A549 (cell line): ENCODE data around the gene RHOB.

Source experiments
- EP300 ChIP-seq, 2 experiments: fragments of >200 bp; sonication (Bioruptor Twin); formaldehyde crosslinking; IDR thresholded peaks; 2 replicates in 1 of 2; 3 replicates in 1 of 2; pipeline ENCODE4 v1.6.1; 2016 to 2017
- KDM5A ChIP-seq: fragments of 200-600 bp; sonication (generic); IDR thresholded peaks from 2 replicates; pipeline ENCODE4 v1.6.1; 2016; ENCODE audit warnings: antibody characterized with exemption, mild to moderate bottlenecking
- MYC ChIP-seq: IDR thresholded peaks from 2 replicates; pipeline ENCODE4 v1.6.1; 2012; ENCODE audit warnings: mild to moderate bottlenecking, inconsistent platforms, low read length, improper control_type of control experiment, borderline replicate concordance
- ZFP36 ChIP-seq: fragments of 450-650 bp; IDR thresholded peaks from 2 replicates; pipeline ENCODE4 v1.6.1; 2014; ENCODE audit warnings: borderline replicate concordance; ENCODE audit not compliant: partially characterized antibody
- TF ChIP-seq, protein P1 (sequence below): fragments of >200 bp; sonication (Bioruptor Twin); formaldehyde crosslinking; IDR thresholded peaks from 3 replicates; pipeline ENCODE4 v1.5.1; 2016

DNA sequence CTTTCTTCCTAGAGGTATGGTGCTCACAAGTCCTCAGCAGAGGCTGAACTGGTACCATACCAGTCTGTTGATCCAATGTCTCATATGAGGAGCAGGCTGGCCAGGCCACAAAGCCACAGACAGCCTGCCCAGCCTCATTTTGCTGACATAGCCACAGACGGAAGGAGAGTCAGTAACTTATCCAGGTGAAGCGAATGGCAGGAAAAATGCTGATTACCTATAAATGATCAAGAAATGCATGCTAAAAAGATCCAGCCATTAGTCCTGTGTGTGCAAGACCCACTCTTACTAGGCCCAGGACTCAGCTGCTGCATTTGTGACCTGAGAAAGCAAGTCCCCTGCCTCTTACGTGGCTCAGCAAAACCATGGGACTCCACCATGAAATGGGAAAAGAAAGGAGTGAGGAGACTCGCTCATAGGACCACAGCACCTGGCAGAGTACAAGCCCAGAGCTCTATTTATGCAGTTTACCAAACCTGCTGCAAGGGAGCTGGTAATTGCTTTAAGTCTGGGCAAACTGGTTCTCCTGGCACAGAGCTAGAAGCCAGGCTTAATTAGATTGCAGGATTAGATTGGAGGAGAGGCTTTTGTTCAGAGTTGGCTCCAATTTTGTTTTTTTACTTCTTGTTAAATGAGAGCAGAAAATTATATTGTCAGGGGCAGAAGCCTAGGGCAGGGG, 19.0 kb downstream of the RHOB start:
- TF ChIP-seq MYC (no peak), ZFP36 (no peak), EP300 (IDR thresholded peaks at IDR 0.05) (no peak), KDM5A (no peak)
- TF ChIP-seq, protein P1, sequence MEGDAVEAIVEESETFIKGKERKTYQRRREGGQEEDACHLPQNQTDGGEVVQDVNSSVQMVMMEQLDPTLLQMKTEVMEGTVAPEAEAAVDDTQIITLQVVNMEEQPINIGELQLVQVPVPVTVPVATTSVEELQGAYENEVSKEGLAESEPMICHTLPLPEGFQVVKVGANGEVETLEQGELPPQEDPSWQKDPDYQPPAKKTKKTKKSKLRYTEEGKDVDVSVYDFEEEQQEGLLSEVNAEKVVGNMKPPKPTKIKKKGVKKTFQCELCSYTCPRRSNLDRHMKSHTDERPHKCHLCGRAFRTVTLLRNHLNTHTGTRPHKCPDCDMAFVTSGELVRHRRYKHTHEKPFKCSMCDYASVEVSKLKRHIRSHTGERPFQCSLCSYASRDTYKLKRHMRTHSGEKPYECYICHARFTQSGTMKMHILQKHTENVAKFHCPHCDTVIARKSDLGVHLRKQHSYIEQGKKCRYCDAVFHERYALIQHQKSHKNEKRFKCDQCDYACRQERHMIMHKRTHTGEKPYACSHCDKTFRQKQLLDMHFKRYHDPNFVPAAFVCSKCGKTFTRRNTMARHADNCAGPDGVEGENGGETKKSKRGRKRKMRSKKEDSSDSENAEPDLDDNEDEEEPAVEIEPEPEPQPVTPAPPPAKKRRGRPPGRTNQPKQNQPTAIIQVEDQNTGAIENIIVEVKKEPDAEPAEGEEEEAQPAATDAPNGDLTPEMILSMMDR: no peak
